Measurements from ENCODE around the gene CPNE7.

- TF ChIP-seq ZNF707 (tag by site-specific recombination; IDR thresholded peaks at IDR 0.05) = no peak
- TF ChIP-seq ZNF121 (tag by site-specific recombination; IDR thresholded peaks at IDR 0.05) = no peak
- no peak for TF ChIP-seq ZNF624 (tag by site-specific recombination; IDR thresholded peaks at IDR 0.05)
- no peak for TF ChIP-seq ZSCAN18 (tag by site-specific recombination; IDR thresholded peaks at IDR 0.05)
- no peak for TF ChIP-seq CTCF (tag by site-specific recombination; IDR thresholded peaks at IDR 0.05)
- TF ChIP-seq ZNF701 (tag by site-specific recombination; IDR thresholded peaks at IDR 0.05) = no peak
- TF ChIP-seq KLF10 (tag by site-specific recombination; IDR thresholded peaks at IDR 0.05) = no peak
- TF ChIP-seq ZNF138 (tag by site-specific recombination; IDR thresholded peaks at IDR 0.05; ENCODE audit: borderline replicate concordance) = no peak
- no peak for TF ChIP-seq ZNF449 (tag by site-specific recombination; IDR thresholded peaks at IDR 0.05)
Measured at GRCh38 chr16:89547860-89548259, 27.7 kb upstream of the CPNE7 start.

Measured in HEK293 (cell line).